Heart left ventricle (tissue), 16 donors: ENCODE data around the gene ITGA11. TPM values are rescaled to one million over a fixed set of nuclear protein-coding genes. Genes with fewer than 3 reads are reported as not detected.

Source experiments
- ATAC-seq, 4 donors: fragments of 200-7000 bp; cut with Tn5 transposase; one replicate each; pipeline ENCODE4 v1.9.1; 2020 to 2022; ENCODE audit warnings: moderate library complexity in 4 of 4, mild to moderate bottlenecking in 3 of 4, moderate number of reproducible peaks in 1 of 4
- DNase-seq, 5 donors: peaks; one replicate each; pipeline ENCODE4 v3.0.0-alpha.2; 2020
- H3K27ac ChIP-seq, 12 donors: fragments of 200-600 bp; sonication (generic) in 4 of 12; one replicate each; pipeline versions ENCODE4 v1.5.0 to v1.8.0; 2016 to 2022; ENCODE audit warnings: mild to moderate bottlenecking in 2 of 12
- H3K27me3 ChIP-seq, 9 donors: fragments of 200-600 bp; sonication (generic) in 2 of 9; one replicate each; pipeline versions ENCODE4 v1.5.1 to v1.8.0; 2016 to 2022; ENCODE audit warnings: mild to moderate bottlenecking in 3 of 9
- H3K36me3 ChIP-seq, 9 donors: fragments of 200-600 bp; sonication (generic) in 2 of 9; one replicate each; pipeline versions ENCODE4 v1.5.0 to v1.8.0; 2018 to 2022; ENCODE audit warnings: mild to moderate bottlenecking in 2 of 9
- H3K4me1 ChIP-seq, 12 donors: fragments of 200-600 bp; sonication (generic) in 4 of 12; one replicate each; pipeline versions ENCODE4 v1.5.0 to v1.8.0; 2016 to 2022; ENCODE audit warnings: mild to moderate bottlenecking in 3 of 12
- H3K4me3 ChIP-seq, 12 donors: fragments of 200-600 bp; sonication (generic) in 4 of 12; one replicate each; pipeline versions ENCODE4 v1.5.0 to v1.8.0; 2017 to 2022; ENCODE audit warnings: mild to moderate bottlenecking in 9 of 12, moderate library complexity in 4 of 12
- H3K9me3 ChIP-seq, 12 donors: fragments of 200-600 bp; sonication (generic) in 4 of 12; one replicate each; pipeline versions ENCODE4 v1.5.0 to v1.8.0; 2016 to 2022; ENCODE audit warnings: mild to moderate bottlenecking in 1 of 12
- POLR2A ChIP-seq, 2 donors: fragments of 450-650 bp; IDR thresholded peaks; one replicate each; pipeline ENCODE4 v1.6.1; 2017; ENCODE audit warnings: antibody characterized with exemption in 2 of 2, mild to moderate bottlenecking in 2 of 2, moderate library complexity in 2 of 2
- WGBS, 4 donors: extraction: QIAGEN DNeasy Blood & Tissue Kit in 2 of 4; methylation state at CpG; one replicate each; pipeline versions ENCODE4 v1.1.5 to v1.1.7; 2013 to 2018; 5-methylcytosine and 5-hydroxymethylcytosine counted together
- intact Hi-C, 10 donors: fragments of 100-400 bp; cut with DNase I; formaldehyde crosslinking; loops; one replicate each; pipeline versions ENCODE4 v1.11.1 to v1.14.2; 2022
- polyA plus RNA-seq, 2 donors: library from polyadenylated mRNA; stranded (reverse); fragments of 200-250 nt; gene quantifications; one replicate each; pipeline ENCODE4 v1.2.3, GENCODE V29; 2013
- total RNA-seq, 9 donors: library from RNA; depleted of rRNA in 2 of 9; stranded (reverse); fragments of >200 nt in 2 of 9; fragmentation: NEBNext Ultra II Directional in 3 of 9; extraction: Animal tissue kit (Norgen Biotek cat#: 25700) in 3 of 9; gene quantifications; one replicate each; pipeline versions ENCODE4 v1.1.0 to v1.2.4, GENCODE V29; 2016 to 2023
- TF ChIP-seq, protein P1 (sequence below), 12 donors: fragments of 200-600 bp; sonication (generic) in 4 of 12; IDR thresholded peaks; one replicate each; pipeline versions ENCODE4 v1.5.0 to v1.8.0; 2018 to 2022; ENCODE audit warnings: antibody characterized with exemption in 12 of 12, mild to moderate bottlenecking in 5 of 12
- donor health status: ischemic (EF 13 %, LVEDD 7.1; RV severe dilation, severe dysfunction).
- donor health status: healthy with polysubstance abuse.
- donor health status: DM: no; HTN: yes; CAD: no.
- donor health status: DM: no; HTN: no; CAD: no.
- donor health status: ischemic (EF 25% LVEDD 6.9; RV normal size, moderate dysfunction).
- donor health status: ischemic (EF 25% LVEDD 5.7; RV mildly dilated, moderate dysfunction).
- donor health status: healthy.
- donor health status: DM: yes; HTN: yes; CAD: no.
- donor health status: ischemic (EF 35%, LVEDD 5.7; RV mildly dilated, moderate dysfunction).
- donor health status: nonischemic (EF 11% LVEDD 7.7; RV severe dilation, severe dysfunction).
- donor health status: DM: yes; HTN: yes; CAD: no.
- donor health status: PGD.
- donor health status: ischemic (EF 29% LVEDD 5.4; RV normal size, mild dysfunction).
- donor health status: nonischemic (EF 23%, LVEDD 6.1; RV moderate dilation, normal function).

ITGA11 gene
- total and polyA plus RNA-seq, 11 donors, result 2.1 to 35.5 (median 12.1) TPM

DNA sequence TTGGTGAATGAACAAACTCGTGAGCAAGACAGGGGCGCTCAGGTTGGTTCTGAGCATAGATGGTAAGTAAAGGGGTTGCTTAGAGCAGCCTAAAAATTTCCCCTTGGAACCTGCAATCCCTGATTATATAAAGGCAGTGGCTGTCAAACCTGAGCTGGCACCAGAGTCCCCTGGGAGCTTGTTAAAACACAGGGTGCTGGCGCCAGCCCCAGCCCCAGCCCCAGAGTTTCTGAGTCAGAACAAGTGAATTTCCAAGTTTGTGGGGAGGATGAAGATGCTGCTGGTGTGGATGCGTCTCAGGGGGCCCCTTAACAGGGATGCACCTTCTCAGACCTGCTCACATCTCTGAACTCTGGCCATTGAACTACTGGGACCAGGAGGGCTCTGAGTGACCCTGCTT lies 106.2 kb downstream of the ITGA11 start:
- H3K4me1 ChIP-seq, result peaks cover 0 to 14% (median 0%) of the 10 kb centered on the region in 12 donors
- intact Hi-C loops, result no loop called here
- H3K9me3 ChIP-seq, result no peaks in the 10 kb centered on the region
- DNase-seq (no peak), ATAC-seq (no peak)
- H3K36me3 ChIP-seq, result peaks cover 0 to 42% (median 0%) of the 10 kb centered on the region in 9 donors
- no peaks in the 10 kb centered on the region for H3K27me3 ChIP-seq
- no peak overlapping the region for H3K27ac ChIP-seq
- WGBS, 4 donors, result 89 to 95% (median 92%) methylated on average over 4 of the region's 4 CpGs
- no peak overlapping the region for H3K4me3 ChIP-seq
- TF ChIP-seq POLR2A (IDR thresholded peaks at IDR 0.05), result no peak
- TF ChIP-seq, protein P1, sequence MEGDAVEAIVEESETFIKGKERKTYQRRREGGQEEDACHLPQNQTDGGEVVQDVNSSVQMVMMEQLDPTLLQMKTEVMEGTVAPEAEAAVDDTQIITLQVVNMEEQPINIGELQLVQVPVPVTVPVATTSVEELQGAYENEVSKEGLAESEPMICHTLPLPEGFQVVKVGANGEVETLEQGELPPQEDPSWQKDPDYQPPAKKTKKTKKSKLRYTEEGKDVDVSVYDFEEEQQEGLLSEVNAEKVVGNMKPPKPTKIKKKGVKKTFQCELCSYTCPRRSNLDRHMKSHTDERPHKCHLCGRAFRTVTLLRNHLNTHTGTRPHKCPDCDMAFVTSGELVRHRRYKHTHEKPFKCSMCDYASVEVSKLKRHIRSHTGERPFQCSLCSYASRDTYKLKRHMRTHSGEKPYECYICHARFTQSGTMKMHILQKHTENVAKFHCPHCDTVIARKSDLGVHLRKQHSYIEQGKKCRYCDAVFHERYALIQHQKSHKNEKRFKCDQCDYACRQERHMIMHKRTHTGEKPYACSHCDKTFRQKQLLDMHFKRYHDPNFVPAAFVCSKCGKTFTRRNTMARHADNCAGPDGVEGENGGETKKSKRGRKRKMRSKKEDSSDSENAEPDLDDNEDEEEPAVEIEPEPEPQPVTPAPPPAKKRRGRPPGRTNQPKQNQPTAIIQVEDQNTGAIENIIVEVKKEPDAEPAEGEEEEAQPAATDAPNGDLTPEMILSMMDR (IDR thresholded peaks at IDR 0.05), result no peak

DNA sequence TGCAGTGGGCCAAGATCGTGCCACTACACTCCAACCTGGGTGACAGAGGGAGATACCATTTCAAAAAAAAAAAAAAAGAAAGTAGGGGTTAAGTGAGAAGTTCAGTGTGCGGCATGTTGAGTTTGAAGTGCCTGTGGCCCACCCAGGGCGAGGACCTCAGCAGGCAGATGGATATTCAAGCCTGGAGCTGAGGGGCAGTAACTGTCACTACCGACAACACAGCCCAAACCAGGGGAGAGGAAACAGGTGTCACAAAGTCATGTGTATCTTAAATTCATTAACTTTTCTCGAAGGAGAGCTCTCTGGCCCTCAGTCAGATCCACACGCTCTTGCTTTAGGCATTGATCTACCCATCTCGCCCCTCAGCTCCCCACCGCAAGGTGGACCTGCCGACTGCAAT lies 109.2 kb downstream of the ITGA11 start:
- ATAC-seq (no peak), DNase-seq (no peak)
- peaks cover 0 to 46% (median 0%) of the 10 kb centered on the region in 9 donors for H3K36me3 ChIP-seq
- peaks cover 0 to 14% (median 0%) of the 10 kb centered on the region in 12 donors for H3K4me1 ChIP-seq
- TF ChIP-seq, protein P1 (IDR thresholded peaks at IDR 0.05), result no peak
- TF ChIP-seq POLR2A (IDR thresholded peaks at IDR 0.05), result no peak
- no peak overlapping the region for H3K4me3 ChIP-seq
- no peak overlapping the region for H3K27ac ChIP-seq
- WGBS, 4 donors, result 77 to 93% (median 80%) methylated on average over 8 to 9 of the region's 9 CpGs
- no peaks in the 10 kb centered on the region for H3K27me3 ChIP-seq
- H3K9me3 ChIP-seq, result no peaks in the 10 kb centered on the region
- intact Hi-C loops, result no loop called here

DNA sequence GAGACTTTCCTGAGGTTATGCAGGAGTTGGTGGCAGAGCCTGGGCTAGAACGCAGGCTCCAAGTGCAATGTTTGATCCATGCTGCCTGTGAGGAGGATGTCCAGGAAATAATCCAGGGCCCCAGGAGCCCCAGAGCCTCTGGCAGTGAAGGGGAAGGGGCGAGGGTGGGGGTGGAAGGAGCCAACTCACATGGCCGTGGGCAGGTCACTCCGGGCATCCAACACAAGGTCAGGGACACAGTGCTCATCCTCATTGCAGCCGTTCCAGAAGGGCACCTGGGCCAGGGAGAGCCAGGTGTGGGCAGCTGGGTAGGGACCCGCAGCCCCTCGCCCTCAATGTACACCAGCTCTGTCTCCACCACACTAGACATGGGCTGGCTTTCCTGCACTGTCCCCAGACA lies 110.7 kb downstream of the ITGA11 start:
- Histone ChIP-seq H3K4me3 (no peak overlapping the region), H3K27me3 (no peaks in the 10 kb centered on the region), H3K9me3 (no peaks in the 10 kb centered on the region), H3K4me1 (peaks cover 0 to 4% (median 0%) of the 10 kb centered on the region in 12 donors), H3K27ac (no peak overlapping the region), H3K36me3 (peaks cover 0 to 44% (median 0%) of the 10 kb centered on the region in 9 donors)
- intact Hi-C loops, result no loop called here
- ATAC-seq (no peak), DNase-seq (peak in 1 of 5 donors; percentile 11)
- TF ChIP-seq POLR2A (IDR thresholded peaks at IDR 0.05), result no peak
- TF ChIP-seq, protein P1 (IDR thresholded peaks at IDR 0.05), result no peak
- WGBS, 4 donors, result 84 to 95% (median 86%) methylated on average over 6 to 7 of the region's 7 CpGs

DNA sequence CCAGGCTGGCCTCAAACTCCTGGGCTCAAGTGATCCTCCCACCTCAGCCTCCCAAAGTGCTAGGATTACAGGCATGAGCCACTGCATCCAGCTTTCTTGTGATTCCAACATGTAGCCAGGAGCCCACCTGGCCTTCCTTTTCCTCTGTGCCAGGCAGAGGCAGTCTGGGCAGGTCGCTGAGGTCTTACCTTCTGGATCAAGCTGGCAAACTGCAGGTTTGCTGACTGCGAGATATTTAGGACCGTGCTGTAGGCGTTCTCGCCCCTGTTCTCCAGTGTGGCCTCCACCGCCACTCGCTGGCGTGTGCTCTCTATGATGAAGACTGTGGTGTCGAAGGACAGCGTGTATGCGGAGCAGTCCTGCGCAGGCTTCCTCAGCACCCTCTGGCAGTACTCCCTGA lies 112.0 kb downstream of the ITGA11 start:
- ATAC-seq, result no peak
- peaks cover 0 to 42% (median 0%) of the 10 kb centered on the region in 9 donors for H3K36me3 ChIP-seq
- DNase-seq, result peak in 1 of 5 donors; percentile 22
- intact Hi-C loops, result loop anchor here in 4 of 10 donors (5.0 to 10.0 kb wide), 4 partner anchors 45 to 235 kb away; no protein-coding TSS in a partner anchor
- no peak overlapping the region for H3K27ac ChIP-seq
- no peak overlapping the region for H3K4me3 ChIP-seq
- H3K9me3 ChIP-seq, result no peaks in the 10 kb centered on the region
- peaks cover 0 to 15% (median 4%) of the 10 kb centered on the region in 12 donors for H3K4me1 ChIP-seq
- WGBS, 4 donors, result 96 to 98% (median 97%) methylated on average over 12 of the region's 12 CpGs
- TF ChIP-seq, protein P1 (IDR thresholded peaks at IDR 0.05), result no peak
- no peak for TF ChIP-seq POLR2A (IDR thresholded peaks at IDR 0.05)
- no peaks in the 10 kb centered on the region for H3K27me3 ChIP-seq
